K562 (cell line): ENCODE data around the gene CDH12. TPM values are rescaled to one million over a fixed set of nuclear protein-coding genes. Genes with fewer than 3 reads are reported as not detected.
"Not testable (repeated sequence)": the region's sequence is repeated elsewhere in the genome, so short reads cannot be mapped to it uniquely, and the experiment has no call there.

Experiments used
- ATAC-seq: fragments of 200-7000 bp; cut with Tn5 transposase; 3 replicates; pipeline ENCODE4 v1.9.1; 2020; ENCODE audit warnings: moderate library complexity
- BruUV-seq: library from RNA; stranded (reverse); fragments of 400-500 nt; replicated peaks from 2 replicates; lab custom pipeline; 2021; lab: Mats Ljungman, UMichigan
- CTCF ChIA-PET: fragments of 300-600 bp; formaldehyde crosslinking; extraction: SDS; loops from one replicate; lab custom pipeline; 2021; ENCODE audit warnings: low intra/inter-chr PET ratio; lab: Yijun Ruan, JAX
- POLR2A ChIA-PET: fragments of 300-600, 350-650 bp; sonication (Branson Sonifier 250); formaldehyde crosslinking; extraction: SDS; loops from one replicate; lab custom pipeline; 2021; ENCODE audit warnings: antibody characterized with exemption, inconsistent platforms; lab: Yijun Ruan, JAX
- DNase-seq, 4 experiments: peaks; one replicate each; pipeline versions ENCODE4 v3.0.0 to v3.0.0-alpha.2; 2011 to 2018; ENCODE audit warnings: low spot score in 3 of 4, mixed read lengths in 3 of 4; ENCODE audit errors: extremely low read depth in 1 of 4
- FAIRE-seq: peaks from 2 replicates; lab custom pipeline; 2011; peaks lifted over from hg19 to GRCh38; lab: Jason Lieb, UNC
- H2AFZ ChIP-seq: 2 replicates; pipeline ENCODE4 v1.6.0; 2011; ENCODE audit warnings: low read depth, low read length, control low read depth, inconsistent platforms
- H3K27ac ChIP-seq: fragments of 200-600 bp; 3 replicates; pipeline ENCODE4 v1.8.0; 2011; ENCODE audit warnings: low read depth, mild to moderate bottlenecking, control low read depth, inconsistent platforms, low read length, moderate library complexity, mixed read lengths; ENCODE audit errors: extremely low read depth
- H3K27me3 ChIP-seq, 2 experiments: fragments of 300-600 bp in 1 of 2; 2 replicates in 1 of 2; 3 replicates in 1 of 2; pipeline versions ENCODE4 v1.6.0 to v1.8.0; 2011; ENCODE audit warnings: inconsistent platforms in 2 of 2, low read length in 2 of 2, mild to moderate bottlenecking in 1 of 2, mixed read lengths in 1 of 2, moderate library complexity in 1 of 2; ENCODE audit not compliant: control insufficient read depth in 2 of 2, insufficient read depth in 2 of 2
- H3K36me3 ChIP-seq: fragments of 300-600 bp; 3 replicates; pipeline ENCODE4 v1.8.0; 2011; ENCODE audit warnings: mild to moderate bottlenecking, low read length, inconsistent platforms; ENCODE audit not compliant: control insufficient read depth, insufficient read depth
- H3K4me1 ChIP-seq, 2 experiments: fragments of 200-600 bp in 1 of 2; replicated peaks in 1 of 2; 2 replicates in 1 of 2; 3 replicates in 1 of 2; pipeline versions ENCODE4 v1.5.1 to v1.8.0; 2011; ENCODE audit warnings: inconsistent platforms in 2 of 2, low read length in 2 of 2, mild to moderate bottlenecking in 1 of 2, mixed read lengths in 1 of 2, moderate library complexity in 1 of 2; ENCODE audit not compliant: control insufficient read depth in 2 of 2, insufficient read depth in 2 of 2
- H3K4me2 ChIP-seq: 2 replicates; pipeline ENCODE4 v1.6.1; 2011; ENCODE audit warnings: low read length, control low read depth, inconsistent platforms, mixed read lengths; ENCODE audit not compliant: insufficient read depth
- H3K4me3 ChIP-seq: fragments of 200-600 bp; sonication (generic), shearing (Covaris generic); 2 replicates; pipeline ENCODE4 v1.5.1; 2016; ENCODE audit warnings: control low read depth, inconsistent platforms
- H3K79me2 ChIP-seq: fragments of 200-600 bp; 3 replicates; pipeline ENCODE4 v1.8.0; 2011; ENCODE audit warnings: low read length, inconsistent platforms; ENCODE audit not compliant: control insufficient read depth, insufficient read depth
- H3K9ac ChIP-seq, 2 experiments: 2 replicates each; pipeline versions ENCODE4 v1.6.0 to v1.6.1; 2011; ENCODE audit warnings: low read depth in 2 of 2, low read length in 2 of 2, control low read depth in 1 of 2, inconsistent platforms in 1 of 2, mild to moderate bottlenecking in 1 of 2, mixed read lengths in 1 of 2; ENCODE audit not compliant: insufficient read depth in 1 of 2
- H3K9me1 ChIP-seq: one replicate; pipeline ENCODE4 v1.6.0; 2011; ENCODE audit warnings: inconsistent platforms, mild to moderate bottlenecking, low read length, moderate library complexity; ENCODE audit not compliant: control insufficient read depth, insufficient read depth
- H3K9me3 ChIP-seq: replicated peaks from 2 replicates; pipeline ENCODE4 v1.5.1; 2011; ENCODE audit warnings: low read depth, low read length, inconsistent platforms; ENCODE audit not compliant: control insufficient read depth, insufficient read depth
- H4K20me1 ChIP-seq: replicated peaks from 2 replicates; pipeline ENCODE4 v1.6.1; 2011; ENCODE audit warnings: low read length, inconsistent platforms, mixed read lengths; ENCODE audit not compliant: control insufficient read depth, insufficient read depth
- CEBPZ ChIP-seq: fragments of 150-350 bp; IDR thresholded peaks from 2 replicates; pipeline ENCODE4 v1.6.1; 2014; ENCODE audit warnings: low read depth, mild to moderate bottlenecking, low read length, borderline replicate concordance
- CREB5 ChIP-seq: fragments of 250-450 bp; sonication (Bioruptor Pico); IDR thresholded peaks from 2 replicates; pipeline ENCODE4 v1.5.0; 2020; ENCODE audit warnings: mild to moderate bottlenecking
- DEAF1 ChIP-seq: fragments of 450-650 bp; formaldehyde crosslinking; IDR thresholded peaks from 2 replicates; pipeline ENCODE4 v1.4.0; 2020; ENCODE audit warnings: mild to moderate bottlenecking, moderate library complexity
- MTA3 ChIP-seq: fragments of 450-650 bp; formaldehyde crosslinking; IDR thresholded peaks from 2 replicates; pipeline ENCODE4 v1.6.1; 2017; ENCODE audit warnings: mild to moderate bottlenecking, borderline replicate concordance
- PYGO2 ChIP-seq: fragments of 450-650 bp; IDR thresholded peaks from 2 replicates; pipeline ENCODE4 v1.6.1; 2016; ENCODE audit warnings: mild to moderate bottlenecking, missing genetic modification characterization, moderate library complexity, missing compliant biosample characterization
- ZBTB43 ChIP-seq: sonication (generic); formaldehyde crosslinking; IDR thresholded peaks from 2 replicates; pipeline ENCODE4 v1.8.0; 2023; ENCODE audit warnings: mild to moderate bottlenecking, missing genetic modification reagents
- ZNF263 ChIP-seq: sonication (generic); formaldehyde crosslinking; IDR thresholded peaks from 2 replicates; pipeline ENCODE4 v1.8.0; 2022; ENCODE audit warnings: mild to moderate bottlenecking, missing genetic modification reagents, borderline replicate concordance
- ZNF449 ChIP-seq: fragments of 250-450 bp; sonication (Bioruptor Pico); IDR thresholded peaks from 2 replicates; pipeline ENCODE4 v1.8.0; 2022; ENCODE audit warnings: moderate library complexity, mild to moderate bottlenecking, inconsistent platforms
- ZNF79 ChIP-seq: fragments of 250-450 bp; sonication (Bioruptor Pico); IDR thresholded peaks from 2 replicates; pipeline ENCODE4 v1.4.0; 2020; ENCODE audit warnings: low read depth, mild to moderate bottlenecking, moderate library complexity
- WGBS: fragments of 100-300 bp; shearing (Covaris generic); methylation state at CpG from one replicate; pipeline ENCODE4 v1.1.6; 2016; ENCODE audit warnings: low coverage, mixed read lengths; ENCODE audit not compliant: insufficient coverage; ENCODE audit errors: missing lambda C conversion rate; 5-methylcytosine and 5-hydroxymethylcytosine counted together
- in situ Hi-C: fragments of 300-500 bp; cut with MboI; formaldehyde crosslinking; loops from 4 replicates; pipeline ENCODE4 v1.15.0; 2018; ENCODE audit warnings: inconsistent platforms, mixed read lengths
- intact Hi-C: fragments of 100-400 bp; cut with micrococcal nuclease; formaldehyde crosslinking; loops from 2 replicates; pipeline ENCODE4 v1.14.2; 2022
- polyA plus RNA-seq, 8 experiments: library from polyadenylated mRNA; depleted of rRNA in 4 of 8; stranded (reverse) in 5 of 8; unstranded in 3 of 8; fragments of >200 nt; fragmentation: Nextera tagmentation in 2 of 8; fragmentation: Illumina TruSeq in 1 of 8; extraction: Ambion mirVana in 2 of 8; extraction: Trizol in 1 of 8; gene quantifications; 2 replicates each; pipeline versions ENCODE4 v1.2.1 to v1.2.3, GENCODE V29; 2011 to 2014; ENCODE audit warnings: inconsistent platforms in 1 of 8, missing spikeins in 1 of 8
- total RNA-seq, 7 experiments: library from RNA; depleted of rRNA in 6 of 7; stranded (reverse); fragments of >200 nt in 6 of 7; fragmentation: Illumina TruSeq in 2 of 7; extraction: Trizol in 2 of 7; gene quantifications; 2 replicates each; pipeline versions ENCODE4 v1.2.1 to v1.2.3, GENCODE V29; 2011 to 2021; ENCODE audit warnings: low replicate concordance in 1 of 7

The CDH12 gene
- total and polyA plus RNA-seq, 9 of the 15 experiments (the other 6 are each of a cell fraction or from before 2014, with no cell fraction given) = 0.03 to 1.7 (median 0.37) TPM

- TF ChIP-seq CEBPZ (no peak), CREB5 (CRISPR knock-in tag) (no peak), DEAF1 (CRISPR knock-in tag) (no peak), ZNF79 (no peak), PYGO2 (no peak), MTA3 (no peak), ZNF263 (CRISPR knock-in tag) (no peak), ZNF449 (CRISPR knock-in tag) (no peak), ZBTB43 (CRISPR knock-in tag) (no peak)
Observed at GRCh38 chr5:22521521-22521920, 331.6 kb downstream of the CDH12 start (continued).

- in situ Hi-C loops, CTCF ChIA-PET, FAIRE-seq, POLR2A ChIA-PET, BruUV-seq, H3K27ac ChIP-seq, ATAC-seq, H3K27me3 ChIP-seq, H3K9me3 ChIP-seq, DNase-seq, intact Hi-C loops, H4K20me1 ChIP-seq, H3K79me2 ChIP-seq, H3K9ac ChIP-seq, H3K4me2 ChIP-seq, H3K4me3 ChIP-seq, H3K4me1 ChIP-seq, H3K36me3 ChIP-seq, H2AFZ ChIP-seq, H3K9me1 ChIP-seq: not testable (repeated sequence)
- 4% methylated on average over 7 of the region's 7 CpGs for WGBS
Observed at GRCh38 chr5:22516497-22516896, 336.6 kb downstream of the CDH12 start.
